Uterus (tissue), 2 donors: ENCODE results near the gene DISP1.

Experiments used
- POLR2A ChIP-seq, 2 donors: fragments of 450-650 bp; IDR thresholded peaks; one replicate each; pipeline ENCODE4 v1.6.1; 2016; ENCODE audit warnings: antibody characterized with exemption in 2 of 2, mild to moderate bottlenecking in 1 of 2, moderate library complexity in 1 of 2
- TF ChIP-seq, protein P1 (sequence below), 4 experiments: fragments of 200-600 bp in 2 of 4; fragments of 450-650 bp in 2 of 4; sonication (generic) in 2 of 4; IDR thresholded peaks; one replicate each; pipeline ENCODE4 v1.5.1; 2016 to 2019; ENCODE audit warnings: antibody characterized with exemption in 4 of 4, mild to moderate bottlenecking in 2 of 4, moderate library complexity in 1 of 4

DNA sequence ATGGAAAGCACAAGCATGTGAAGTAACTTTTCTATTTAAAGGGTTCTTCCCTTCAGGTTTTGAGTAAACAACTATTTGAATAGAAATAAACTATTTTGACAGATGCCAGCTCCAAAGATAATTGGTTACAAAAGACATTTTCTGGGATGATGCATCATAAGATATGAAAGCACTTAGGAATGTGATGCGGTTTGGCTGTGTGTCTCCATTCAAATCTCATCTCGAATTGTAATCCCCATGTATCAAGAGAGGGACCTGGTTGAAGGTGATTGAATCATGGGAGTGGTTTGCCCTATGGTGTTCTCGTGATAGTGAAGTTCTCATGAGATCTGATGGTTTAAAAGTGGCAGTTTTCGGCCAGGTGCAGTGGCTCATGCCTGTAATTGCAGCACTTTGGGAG, 6.4 kb downstream of the DISP1 start:
- TF ChIP-seq, protein P1, sequence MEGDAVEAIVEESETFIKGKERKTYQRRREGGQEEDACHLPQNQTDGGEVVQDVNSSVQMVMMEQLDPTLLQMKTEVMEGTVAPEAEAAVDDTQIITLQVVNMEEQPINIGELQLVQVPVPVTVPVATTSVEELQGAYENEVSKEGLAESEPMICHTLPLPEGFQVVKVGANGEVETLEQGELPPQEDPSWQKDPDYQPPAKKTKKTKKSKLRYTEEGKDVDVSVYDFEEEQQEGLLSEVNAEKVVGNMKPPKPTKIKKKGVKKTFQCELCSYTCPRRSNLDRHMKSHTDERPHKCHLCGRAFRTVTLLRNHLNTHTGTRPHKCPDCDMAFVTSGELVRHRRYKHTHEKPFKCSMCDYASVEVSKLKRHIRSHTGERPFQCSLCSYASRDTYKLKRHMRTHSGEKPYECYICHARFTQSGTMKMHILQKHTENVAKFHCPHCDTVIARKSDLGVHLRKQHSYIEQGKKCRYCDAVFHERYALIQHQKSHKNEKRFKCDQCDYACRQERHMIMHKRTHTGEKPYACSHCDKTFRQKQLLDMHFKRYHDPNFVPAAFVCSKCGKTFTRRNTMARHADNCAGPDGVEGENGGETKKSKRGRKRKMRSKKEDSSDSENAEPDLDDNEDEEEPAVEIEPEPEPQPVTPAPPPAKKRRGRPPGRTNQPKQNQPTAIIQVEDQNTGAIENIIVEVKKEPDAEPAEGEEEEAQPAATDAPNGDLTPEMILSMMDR (IDR thresholded peaks at IDR 0.05), result no peak
- TF ChIP-seq POLR2A (IDR thresholded peaks at IDR 0.05), result no peak
